Measurements from ENCODE around the gene TRAPPC2. TPM values are rescaled to one million over a fixed set of nuclear protein-coding genes. Genes with fewer than 3 reads are reported as not detected.
"Not testable (repeated sequence)": the region's sequence is repeated elsewhere in the genome, so short reads cannot be mapped to it uniquely, and the experiment has no call there.

Gene TRAPPC2
- total and polyA plus RNA-seq, 8 donors: 4.4 to 13.2 (median 8.9) TPM

DNA sequence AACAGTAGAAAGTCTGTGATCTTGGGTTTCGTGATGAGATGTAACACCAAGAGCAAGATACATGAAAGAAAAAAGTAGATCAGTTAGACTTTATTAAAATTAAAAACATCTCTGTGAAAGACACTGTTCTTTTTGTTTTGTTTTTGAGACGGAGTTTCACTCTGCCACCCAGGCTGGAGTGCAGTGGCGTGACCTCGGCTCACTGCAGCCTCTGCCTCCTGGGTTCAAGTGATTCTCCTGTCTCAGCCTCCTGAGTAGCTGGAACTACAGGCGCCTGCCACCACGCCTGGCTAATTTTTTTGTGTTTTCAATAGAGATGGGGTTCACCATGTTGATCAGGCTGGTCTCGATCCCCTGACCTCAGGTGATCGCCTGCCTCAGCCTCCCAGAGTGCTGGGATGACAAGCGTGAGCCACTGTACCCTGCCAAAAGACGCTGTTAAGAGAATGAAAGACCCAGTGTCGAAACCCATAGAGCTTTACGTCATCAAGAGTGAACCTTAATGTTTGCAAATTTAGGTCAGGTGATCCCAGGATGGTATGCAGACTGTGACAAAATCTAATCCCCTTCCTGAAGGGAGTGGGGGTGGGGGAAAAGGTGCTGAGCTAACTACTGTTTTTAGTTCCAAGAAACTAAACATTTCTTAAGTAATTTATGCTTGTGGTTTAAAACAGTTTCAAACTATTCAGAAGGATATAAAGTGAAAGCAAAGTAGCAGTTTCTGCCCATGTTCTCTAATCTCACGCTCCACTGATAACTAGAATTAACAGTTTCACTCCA, 8.2 kb upstream of the TRAPPC2 start:
- Histone ChIP-seq H3K27me3 (no peaks in the 10 kb centered on the region), H3K27ac (no peak overlapping the region), H3K4me3 (no peak overlapping the region), H3K36me3 (peaks cover 0 to 25% (median 0%) of the 10 kb centered on the region in 3 donors), H3K9me3 (no peaks in the 10 kb centered on the region), H3K4me1 (no peaks in the 10 kb centered on the region)
- WGBS, 2 donors: 65 to 83% methylated on average over 13 of the region's 13 CpGs
- FAIRE-seq: no peak
- intact Hi-C loops (cut with DNase I): loop anchor here in 1 of 3 donors (10.0 kb wide), 1 partner anchor 88 kb away; the partner anchor contains the start of gene TCEANC
- ATAC-seq: peak; percentile 40 to 59 (median 52)
- TF ChIP-seq CTCF (IDR thresholded peaks at IDR 0.05): no peak
- DNase-seq: no peak

- WGBS, 2 donors: 77 to 81% methylated on average over 6 of the region's 6 CpGs
- Histone ChIP-seq H3K4me1 (peaks cover 0 to 3% (median 0%) of the 10 kb centered on the region in 3 donors), H3K9me3 (no peaks in the 10 kb centered on the region), H3K27ac (no peak overlapping the region), H3K4me3 (no peak overlapping the region), H3K27me3 (no peaks in the 10 kb centered on the region), H3K36me3 (peaks cover 0 to 19% (median 0%) of the 10 kb centered on the region in 3 donors)
- intact Hi-C loops (cut with DNase I): loop anchor here in 1 of 3 donors (10.0 kb wide), 1 partner anchor 87 kb away; the partner anchor contains the start of gene TCEANC
- TF ChIP-seq CTCF (IDR thresholded peaks at IDR 0.05): no peak
- no peak for DNase-seq
- FAIRE-seq: no peak
- no peak for ATAC-seq
Measured at GRCh38 chrX:13741695-13742094, 7.3 kb upstream of the TRAPPC2 start.

GRCh38 chrX:13733506-13733905, 914 bp downstream of the TRAPPC2 start:
- Histone ChIP-seq H3K27me3 (no peaks in the 10 kb centered on the region), H3K27ac (peak overlapping the region in 2 of 4 donors; percentile 95 to 96), H3K4me1 (peaks cover 0 to 30% (median 4%) of the 10 kb centered on the region in 3 donors), H3K36me3 (no peaks in the 10 kb centered on the region), H3K4me3 (peak overlapping the region in 3 of 4 donors; percentile 68 to 89 (median 72)), H3K9me3 (no peaks in the 10 kb centered on the region)
- no peak for FAIRE-seq
- no peak for TF ChIP-seq CTCF (IDR thresholded peaks at IDR 0.05)
- no peak for ATAC-seq
- intact Hi-C loops (cut with DNase I): loop anchor here in 1 of 3 donors (10.0 kb wide), 1 partner anchor 49 kb away; the partner anchor contains the start of gene RAB9A
- 14 to 39% methylated on average over 4 of the region's 4 CpGs for WGBS, 2 donors
- no peak for DNase-seq

- H3K27ac ChIP-seq: peak overlapping the region in 2 of 4 donors; percentile 59 to 75
- DNase-seq: no peak
Measured at GRCh38 chrX:13732246-13733067, 2.0 kb downstream of the TRAPPC2 start.

GRCh38 chrX:13730523-13730922, 3.9 kb downstream of the TRAPPC2 start:
- DNase-seq, H3K27me3 ChIP-seq, ATAC-seq, H3K36me3 ChIP-seq, H3K4me3 ChIP-seq, H3K27ac ChIP-seq, H3K9me3 ChIP-seq, FAIRE-seq: not testable (repeated sequence)
- WGBS, 2 donors: 78 to 86% methylated on average over 1 of the region's 1 CpG
- intact Hi-C loops (cut with DNase I): loop anchor here in 1 of 3 donors (10.0 kb wide), 1 partner anchor 46 kb away; the partner anchor contains the start of gene RAB9A
- peaks cover 0 to 27% (median 4%) of the 10 kb centered on the region in 3 donors for H3K4me1 ChIP-seq

More at GRCh38 chrX:13732246-13733067, 2.0 kb downstream of the TRAPPC2 start:
- H3K4me3 ChIP-seq: no peak overlapping the region
- no peaks in the 10 kb centered on the region for H3K36me3 ChIP-seq
- H3K9me3 ChIP-seq: no peaks in the 10 kb centered on the region
- no peak for TF ChIP-seq CTCF (IDR thresholded peaks at IDR 0.05)
- H3K4me1 ChIP-seq: peaks cover 0 to 30% (median 4%) of the 10 kb centered on the region in 3 donors
- intact Hi-C loops (cut with DNase I): loop anchor here in 1 of 3 donors (10.0 kb wide), 1 partner anchor 48 kb away; the partner anchor contains the start of gene RAB9A
- FAIRE-seq: no peak
- peak in 2 of 4 donors; percentile 1 for ATAC-seq
- H3K27me3 ChIP-seq: no peaks in the 10 kb centered on the region
- 24 to 53% methylated on average over 7 of the region's 7 CpGs for WGBS, 2 donors

GRCh38 chrX:13726583-13726982, 7.8 kb downstream of the TRAPPC2 start:
- FAIRE-seq; H3K4me3 ChIP-seq; intact Hi-C loops (cut with DNase I); ATAC-seq; H3K9me3 ChIP-seq; DNase-seq; H3K27me3 ChIP-seq; H3K27ac ChIP-seq; H3K36me3 ChIP-seq: not testable (repeated sequence)
- H3K4me1 ChIP-seq: peaks cover 0 to 15% (median 0%) of the 10 kb centered on the region in 3 donors
- WGBS, 2 donors: 96% methylated on average over 2 of the region's 2 CpGs

- ATAC-seq; FAIRE-seq; H3K27ac ChIP-seq; H3K36me3 ChIP-seq; intact Hi-C loops (cut with DNase I); H3K4me1 ChIP-seq; DNase-seq; H3K4me3 ChIP-seq; H3K27me3 ChIP-seq; H3K9me3 ChIP-seq: not testable (repeated sequence)
- 80 to 90% methylated on average over 9 of the region's 9 CpGs for WGBS, 2 donors
Measured at GRCh38 chrX:13724878-13725277, 9.5 kb downstream of the TRAPPC2 start.

All from pancreas (tissue), 10 donors.